NCI-H1436 (cell line): ENCODE results near the gene MDGA2.
"Not testable (repeated sequence)": the region's sequence is repeated elsewhere in the genome, so short reads cannot be mapped to it uniquely, and the experiment has no call there.

ENCODE experiments used
- DNase-seq: peaks from one replicate; lab custom pipeline; 2025; lab: John Stamatoyannopoulos, UW

MDGA2 gene

DNA sequence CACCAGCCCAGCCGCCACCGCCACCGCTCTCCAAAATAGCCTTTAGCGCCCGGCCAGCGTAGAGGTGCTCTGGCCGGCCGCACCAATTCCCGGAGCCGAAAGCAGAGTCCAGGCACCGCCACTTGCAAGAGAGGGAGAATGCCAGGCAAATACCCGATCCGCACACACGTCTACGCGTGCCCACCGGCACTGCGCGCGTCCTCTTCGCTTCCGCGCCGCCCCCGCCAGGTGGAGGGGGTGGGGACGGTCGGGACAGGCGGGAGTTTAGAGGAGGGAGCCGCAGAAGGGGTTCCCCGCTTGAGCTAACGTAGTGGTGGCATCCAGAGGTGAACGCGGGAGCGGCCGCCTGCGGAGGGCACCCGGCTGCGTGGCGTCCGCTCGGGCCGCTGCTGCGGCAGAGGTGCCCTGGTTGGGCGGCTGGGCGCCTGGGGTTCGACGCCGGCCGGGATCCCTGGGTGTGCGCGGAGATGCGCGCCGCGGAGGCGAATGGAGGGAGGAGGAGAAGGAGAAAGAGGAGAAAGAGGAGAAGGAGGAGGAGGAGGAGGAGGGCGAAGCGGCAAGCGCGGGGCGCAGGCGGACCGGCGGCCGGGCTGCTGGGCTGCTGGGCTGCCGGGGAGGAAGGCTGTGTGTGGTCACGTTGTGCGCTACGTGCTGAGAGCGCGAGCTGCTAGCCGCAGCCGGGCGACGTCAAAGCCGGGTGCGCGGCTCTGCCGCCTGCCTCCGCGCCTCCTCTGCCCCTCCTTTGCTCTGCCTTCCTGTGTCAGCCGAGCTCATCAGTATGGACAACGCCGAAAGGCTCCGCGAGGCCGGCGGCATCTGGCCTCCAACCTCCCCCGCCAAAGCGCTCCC lies at the start of gene MDGA2:
TSS of gene MDGA2 (minus strand) at position 140 of the 849 bp plus-strand sequence.
- no peak for DNase-seq

DNA sequence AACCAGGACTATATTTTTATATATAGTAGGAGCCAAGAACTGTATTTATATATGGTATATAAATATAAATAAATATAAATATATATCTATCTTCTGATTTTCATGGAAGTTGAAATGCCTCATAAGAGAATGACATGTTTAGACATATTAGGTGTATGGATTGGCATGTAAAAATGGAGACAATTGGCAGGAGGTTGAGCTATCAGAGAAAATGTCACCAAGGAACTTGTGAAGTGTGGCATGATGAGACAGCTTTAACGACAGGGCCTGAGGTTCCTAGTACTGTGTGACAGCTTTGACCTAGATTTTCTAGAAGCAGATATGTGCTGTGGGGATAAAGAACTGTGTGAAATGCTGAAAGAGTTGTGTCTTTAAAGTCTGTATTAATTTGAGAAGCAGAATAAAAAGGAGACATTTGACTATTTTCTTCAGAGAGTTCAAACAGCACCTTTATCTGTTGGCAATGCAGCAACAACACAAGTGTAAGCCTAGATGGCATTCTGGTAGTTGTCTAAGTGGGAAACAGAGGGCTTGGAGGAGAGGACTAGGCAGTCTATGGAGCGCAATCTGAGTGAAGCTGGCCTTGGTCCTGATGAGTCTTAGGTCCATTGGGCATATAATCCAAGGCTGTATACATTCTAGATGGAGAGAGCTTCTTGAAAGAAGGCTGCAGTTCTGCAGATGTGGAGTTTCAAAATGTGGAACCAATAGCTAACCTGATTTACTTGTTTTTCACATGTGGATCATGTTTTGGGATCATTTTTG lies 47.7 kb upstream of the MDGA2 start:
- no peak for DNase-seq

DNA sequence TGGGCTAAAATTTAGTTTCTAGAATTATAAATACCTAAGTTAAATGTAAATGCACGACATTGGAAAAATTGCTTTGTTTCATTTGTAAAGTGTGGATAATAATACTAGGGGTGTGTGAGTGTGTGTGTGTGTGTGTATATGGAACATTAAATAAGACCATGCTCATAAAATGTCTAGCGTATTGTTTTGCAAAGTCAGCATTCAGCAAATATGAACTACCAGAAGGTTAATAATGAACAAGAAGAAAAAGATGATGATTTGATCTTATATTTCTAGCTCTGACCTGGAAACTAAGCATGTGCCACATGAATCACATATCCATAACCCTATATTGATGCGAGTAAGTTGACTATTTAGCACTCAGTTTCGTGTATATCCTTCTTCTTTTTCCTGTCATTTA lies 44.9 kb upstream of the MDGA2 start:
- no peak for DNase-seq

DNA sequence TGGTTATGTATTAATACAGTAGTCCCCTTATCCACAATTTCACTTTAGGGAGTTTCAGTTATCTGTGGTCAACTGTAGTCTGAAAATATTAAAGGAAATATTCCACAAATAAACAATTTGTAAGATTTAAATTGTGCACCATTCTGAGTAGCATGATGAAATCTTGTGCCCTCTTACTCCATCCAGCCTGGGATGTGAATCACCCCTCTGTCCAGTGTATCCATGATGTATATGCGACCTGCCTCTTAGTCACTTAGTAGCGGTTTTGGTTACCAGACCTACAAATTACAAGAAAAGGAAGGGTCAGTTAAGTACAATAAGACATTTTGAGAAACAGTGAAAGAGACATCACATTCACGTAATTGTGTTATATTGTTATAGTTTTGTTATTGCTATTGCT lies 39.9 kb upstream of the MDGA2 start:
- no peak for DNase-seq

DNA sequence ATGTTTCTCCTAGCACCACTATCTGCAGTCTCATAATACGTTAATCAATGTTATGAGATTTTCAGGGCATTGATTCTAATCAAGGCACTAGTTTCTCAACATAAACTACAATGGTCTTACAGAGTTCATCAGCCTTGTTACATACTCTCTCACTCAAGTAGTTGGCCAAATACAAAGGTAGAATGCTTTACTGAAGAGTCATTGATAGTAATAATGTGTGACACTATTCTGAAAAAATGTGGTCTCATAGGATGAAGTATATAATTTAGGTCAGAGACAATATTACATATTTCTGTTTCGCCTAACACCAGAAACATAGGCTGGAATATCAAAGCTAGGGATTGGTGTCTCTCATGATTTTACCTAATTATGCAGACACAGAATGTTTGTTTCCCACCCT lies 35.2 kb upstream of the MDGA2 start:
- DNase-seq: no peak

DNA sequence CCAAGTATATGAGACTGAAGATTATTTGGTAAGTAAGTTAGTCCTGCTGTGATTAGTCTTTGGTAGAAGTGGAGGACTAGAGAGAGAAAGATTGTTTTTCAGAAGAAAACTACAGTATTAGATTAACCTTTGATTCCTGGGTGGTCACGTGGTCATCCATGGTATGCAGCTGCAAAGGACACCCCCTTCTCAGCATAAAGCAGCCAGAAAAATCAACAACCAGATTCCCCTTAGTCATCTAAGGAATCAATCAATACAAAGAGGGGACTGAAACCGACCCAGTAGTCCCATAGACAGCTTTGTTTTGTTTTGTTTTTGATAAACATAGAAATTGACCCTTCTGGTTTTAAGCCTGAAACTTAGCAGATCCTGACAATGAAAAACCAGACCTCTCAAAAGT lies 30.3 kb upstream of the MDGA2 start:
- DNase-seq: no peak

DNA sequence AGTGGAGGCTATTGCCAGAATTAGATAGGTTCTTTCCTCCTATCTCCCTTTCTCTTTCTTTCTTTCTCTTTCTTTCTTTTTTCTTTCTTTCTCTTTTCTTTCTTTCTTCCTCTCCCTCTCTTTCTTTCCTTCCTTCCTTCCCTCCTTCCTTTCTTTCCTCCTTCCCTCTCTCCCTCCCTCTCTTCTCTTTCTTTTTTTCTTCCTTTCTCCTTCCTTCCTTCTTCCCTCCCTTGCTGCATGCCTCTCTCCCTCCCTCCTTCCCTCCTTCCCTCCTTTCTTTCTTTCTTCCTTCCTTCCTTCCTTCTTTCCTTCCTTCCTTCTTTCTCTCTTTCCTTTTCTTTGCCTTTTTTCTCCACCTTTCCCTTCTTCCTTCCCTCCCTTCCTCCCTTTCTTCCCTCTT lies 16.4 kb upstream of the MDGA2 start:
- no peak for DNase-seq

DNA sequence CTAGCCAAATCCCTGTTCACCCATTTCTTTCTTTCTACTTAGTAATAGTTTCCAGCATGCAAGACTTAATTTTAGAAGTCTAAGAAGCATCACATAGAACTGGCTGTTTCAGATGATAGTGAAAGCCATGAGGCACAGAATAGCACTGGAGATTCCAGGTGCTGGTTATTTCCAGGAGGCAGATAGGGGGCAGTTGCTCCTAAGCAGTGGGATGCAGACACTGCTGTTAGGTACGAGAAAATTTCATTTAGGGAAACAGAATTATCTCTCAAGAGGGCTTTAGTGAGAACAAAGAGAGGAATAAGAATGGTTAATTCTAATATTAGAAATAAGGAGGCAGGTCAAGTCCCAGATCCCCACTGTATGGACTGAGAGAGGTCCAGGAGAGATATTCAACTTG lies 3.6 kb upstream of the MDGA2 start:
- DNase-seq: no peak

DNA sequence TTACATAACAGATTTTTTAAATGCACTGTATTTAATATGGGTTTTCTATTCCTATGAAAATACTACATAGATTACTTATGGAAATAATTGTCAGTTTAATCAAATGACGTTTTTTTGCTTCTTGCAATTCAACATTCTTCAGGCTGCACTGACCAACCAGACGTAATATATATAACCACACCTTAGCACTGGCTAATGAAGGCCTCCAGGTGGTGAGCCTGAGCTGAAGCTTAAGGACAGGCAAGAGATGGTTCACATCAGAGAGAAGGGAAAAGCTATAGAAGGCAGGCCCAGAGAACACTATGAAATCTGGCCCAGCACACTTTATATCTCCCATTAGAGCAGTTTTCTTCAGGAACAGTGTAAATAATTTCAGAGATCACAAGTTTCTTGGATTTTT lies 2.8 kb upstream of the MDGA2 start:
- no peak for DNase-seq

DNA sequence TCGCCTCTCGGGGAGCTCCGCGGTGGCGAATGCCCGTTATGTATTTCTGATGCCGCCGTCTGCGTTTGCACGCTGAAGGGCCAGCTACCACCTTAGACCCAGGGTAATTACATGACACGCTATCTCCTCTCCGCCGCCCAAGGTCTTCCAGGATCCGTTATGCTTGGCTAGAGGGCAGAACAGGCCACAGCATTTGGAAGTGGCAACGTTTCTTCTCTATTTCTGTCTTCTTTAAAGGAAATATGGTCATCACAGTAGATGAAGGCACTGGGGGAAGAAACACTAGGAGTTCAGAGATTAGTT lies 861 bp upstream of the MDGA2 start:
- no peak for DNase-seq

DNA sequence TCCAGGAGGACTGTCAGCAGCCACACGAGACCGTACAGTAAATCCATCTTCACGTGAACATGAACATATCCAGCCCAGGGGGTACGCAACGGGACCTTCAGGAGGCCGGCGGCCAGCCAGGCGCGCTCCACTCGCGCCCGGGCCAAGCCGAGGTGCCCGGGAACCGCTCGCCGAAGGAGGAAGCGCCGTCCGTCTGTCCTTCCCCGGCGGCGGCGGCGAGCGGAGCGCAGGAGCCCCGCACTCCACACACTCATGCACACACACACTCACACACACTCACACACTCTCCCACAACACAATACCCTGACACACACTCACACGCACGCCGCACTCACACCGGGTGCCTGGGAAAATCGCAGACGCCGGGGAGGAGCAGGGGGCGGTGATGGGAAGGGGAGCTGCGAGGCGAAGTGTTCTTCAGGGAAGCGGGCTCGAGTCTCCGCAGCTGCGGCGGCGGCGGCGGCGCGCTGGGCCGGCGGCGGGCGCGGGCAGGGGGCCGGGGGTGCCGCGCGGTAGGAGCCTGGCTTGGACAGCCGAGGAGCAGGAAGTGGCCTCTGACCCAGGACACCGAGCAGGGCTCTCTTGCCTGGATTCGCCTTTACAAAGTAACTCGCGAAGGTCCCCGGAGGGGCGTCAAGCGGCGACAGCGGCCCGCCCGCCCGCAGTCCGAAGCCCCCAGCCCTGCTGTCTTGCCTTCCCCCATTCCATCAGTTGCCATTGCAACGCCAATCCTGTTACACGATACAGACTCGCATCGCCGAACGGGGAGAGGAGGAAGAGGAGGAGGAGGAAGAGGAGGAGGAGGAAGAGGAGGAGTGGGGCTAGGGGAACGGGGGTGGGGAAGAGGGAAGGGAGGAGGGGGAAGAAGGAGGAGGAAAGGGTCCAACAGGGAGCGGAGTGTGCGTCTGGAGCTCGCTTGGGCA lies 601 bp downstream of the MDGA2 start:
- DNase-seq: no peak

DNA sequence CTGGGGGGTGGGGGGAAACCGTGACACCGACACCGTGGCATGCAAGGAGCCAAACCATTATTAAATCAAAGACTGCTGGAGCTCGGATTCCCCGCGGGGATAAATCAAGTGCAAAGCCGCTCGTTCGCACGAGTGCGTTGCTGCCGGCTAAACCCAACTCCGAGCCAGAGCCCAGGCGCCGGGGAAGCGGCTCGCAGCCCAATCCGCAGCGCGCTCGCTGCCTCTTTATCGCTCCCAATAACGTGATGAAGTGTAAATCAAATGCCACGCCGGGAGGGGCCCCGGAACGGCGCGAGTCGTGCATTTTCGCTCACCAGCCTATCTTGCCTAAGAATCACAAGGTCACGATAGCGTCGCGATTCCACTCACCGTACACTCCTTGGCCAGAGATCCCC lies 1.3 kb downstream of the MDGA2 start:
- no peak for DNase-seq

DNA sequence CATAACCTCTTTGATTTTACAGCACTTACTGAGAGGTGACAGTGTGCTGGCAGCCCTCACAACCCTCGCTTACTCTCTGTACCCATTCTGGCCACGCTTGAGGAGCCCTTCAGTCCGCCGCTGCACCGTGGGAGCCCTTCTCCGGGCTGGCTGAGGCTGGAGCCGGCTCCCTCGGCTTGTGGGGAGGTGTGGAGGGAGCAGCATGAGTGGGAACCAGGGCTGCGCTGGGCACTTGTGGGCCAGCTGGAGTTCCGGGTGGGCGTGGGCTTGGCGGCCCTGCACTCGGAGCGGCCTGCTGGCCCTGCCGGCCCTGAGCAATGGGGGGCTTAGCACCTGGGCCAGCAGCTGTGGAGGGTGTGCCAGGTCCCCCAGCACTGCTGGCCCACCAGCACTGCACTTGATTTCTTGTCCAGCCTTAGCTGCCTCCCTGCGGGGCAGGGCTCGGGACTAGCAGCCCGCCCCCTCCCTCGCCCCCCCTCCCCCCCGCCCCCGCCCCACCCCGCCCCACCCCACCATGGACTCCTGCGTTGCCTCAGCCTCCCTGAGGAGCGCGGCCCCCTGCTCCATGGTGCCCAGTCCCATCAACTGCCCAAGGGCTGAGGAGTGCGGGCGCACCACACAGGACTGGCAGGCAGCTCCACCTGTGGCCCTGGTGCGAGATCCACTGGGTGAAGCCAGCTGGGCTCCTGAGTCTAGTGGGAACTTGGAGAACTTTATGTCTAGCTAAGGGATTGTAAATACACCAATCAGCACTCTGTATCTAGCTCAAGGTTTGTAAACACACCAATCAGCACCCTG lies 9.9 kb downstream of the MDGA2 start:
- no peak for DNase-seq

DNA sequence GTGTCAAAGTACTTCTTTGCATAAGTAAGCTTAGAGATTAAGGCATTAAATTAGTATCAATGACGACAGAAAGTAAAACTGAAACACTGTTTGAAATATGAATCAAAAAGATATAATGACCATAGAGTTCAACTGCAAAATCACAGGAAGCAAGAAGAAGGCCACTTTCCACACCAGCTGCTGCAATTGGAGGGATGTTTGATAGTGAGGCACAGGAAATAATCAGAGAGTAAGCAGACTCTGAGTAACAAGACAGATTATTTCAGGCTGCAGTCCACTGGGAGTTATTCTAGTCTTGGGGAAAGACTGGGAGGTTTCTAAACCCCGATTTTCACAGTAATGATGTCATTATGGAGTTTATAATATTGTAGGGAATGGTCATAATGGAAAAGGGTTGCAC lies 12.9 kb downstream of the MDGA2 start:
- no peak for DNase-seq

DNA sequence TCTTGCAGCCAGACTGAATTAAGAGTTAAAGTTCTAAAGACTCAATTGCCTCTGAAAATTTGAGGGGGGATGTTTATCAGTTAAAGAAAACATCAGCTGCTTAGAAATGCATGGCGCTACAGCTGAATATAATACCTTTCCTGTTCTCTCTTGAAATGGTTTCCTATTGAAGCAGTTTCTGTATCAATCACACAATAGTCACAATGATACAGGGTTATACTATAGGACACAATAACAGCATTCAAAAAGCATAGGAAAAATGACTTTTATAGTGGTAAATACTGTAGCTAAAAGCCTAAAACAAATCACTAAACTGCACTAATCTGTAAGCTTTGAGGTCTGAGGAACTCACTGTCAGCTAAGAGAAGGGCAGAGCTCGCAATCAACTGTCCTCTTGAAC lies 15.2 kb downstream of the MDGA2 start:
- DNase-seq: no peak

DNA sequence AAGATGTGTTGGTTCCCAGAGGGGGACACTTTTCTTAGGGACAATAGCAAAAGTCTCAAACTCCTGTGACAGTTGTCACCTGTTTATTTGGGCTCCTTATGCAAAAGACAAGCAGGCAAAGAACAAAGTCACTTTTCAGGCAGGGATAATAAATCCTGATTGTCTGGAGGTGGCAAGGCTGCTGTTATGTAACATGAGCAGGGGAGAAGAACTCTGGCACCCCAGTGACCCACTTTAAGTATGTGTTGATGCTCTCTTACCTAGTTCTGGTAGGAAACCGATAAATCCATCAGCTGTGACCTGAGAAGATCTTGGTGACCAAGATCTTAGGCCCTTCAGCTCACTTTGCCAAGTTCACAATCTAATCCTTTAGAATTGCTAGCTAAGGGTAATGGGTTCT lies 17.4 kb downstream of the MDGA2 start:
- no peak for DNase-seq

DNA sequence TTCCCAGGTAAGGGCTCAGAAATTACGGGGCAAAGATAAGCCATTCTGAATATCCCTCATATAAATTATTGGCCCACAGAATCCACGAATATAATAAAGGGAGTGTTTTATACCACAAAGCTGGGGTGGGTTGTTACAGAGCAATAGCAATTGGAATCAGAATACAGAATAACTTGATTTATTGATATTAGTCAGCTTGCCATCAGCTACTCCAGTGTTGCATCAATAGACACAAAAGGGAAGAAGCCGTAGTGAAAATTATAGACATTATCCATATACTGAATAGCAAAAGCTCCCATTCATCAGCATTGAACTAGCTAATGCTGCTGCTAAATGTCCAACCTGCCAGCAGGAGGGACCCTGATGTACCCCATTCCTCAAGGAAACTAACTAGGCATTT lies 18.3 kb downstream of the MDGA2 start:
- DNase-seq: no peak

DNA sequence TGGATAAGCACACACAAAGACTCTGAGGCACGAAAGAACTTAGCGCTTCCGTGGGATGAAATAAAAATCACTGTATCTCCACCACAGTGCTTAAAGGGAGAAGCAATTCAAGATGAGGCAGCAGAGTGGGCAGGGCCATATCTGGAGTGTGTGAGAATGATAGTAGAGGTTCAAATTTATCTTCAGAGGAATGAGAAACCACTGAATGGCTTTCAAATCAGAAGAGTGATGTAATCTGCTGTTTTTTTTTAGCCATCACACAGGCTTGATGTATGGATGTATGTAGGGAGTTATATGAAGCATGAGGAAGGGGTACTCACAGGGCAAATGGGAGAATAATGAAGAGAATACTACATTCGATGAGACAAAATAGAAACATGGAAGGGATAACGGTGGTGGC lies 24.1 kb downstream of the MDGA2 start:
- DNase-seq: no peak

DNA sequence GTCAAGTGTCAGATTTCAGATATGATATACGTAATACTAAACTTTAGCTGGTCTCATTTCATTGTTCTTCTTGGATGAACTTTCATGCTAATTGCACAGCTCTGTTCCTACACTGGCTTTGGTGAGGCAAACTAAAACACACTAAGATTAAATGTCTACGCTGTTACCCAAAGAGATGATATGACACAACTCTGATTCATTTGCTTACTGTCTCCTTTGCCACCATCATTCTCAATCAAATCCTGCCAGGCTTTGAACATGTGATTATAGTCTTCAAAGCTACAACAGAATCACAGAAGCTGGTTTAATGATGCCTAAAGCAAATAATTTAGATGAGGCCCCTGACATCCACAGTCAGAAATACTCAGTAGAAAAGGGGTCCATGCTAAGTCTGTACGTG lies 37.7 kb downstream of the MDGA2 start:
- no peak for DNase-seq

DNA sequence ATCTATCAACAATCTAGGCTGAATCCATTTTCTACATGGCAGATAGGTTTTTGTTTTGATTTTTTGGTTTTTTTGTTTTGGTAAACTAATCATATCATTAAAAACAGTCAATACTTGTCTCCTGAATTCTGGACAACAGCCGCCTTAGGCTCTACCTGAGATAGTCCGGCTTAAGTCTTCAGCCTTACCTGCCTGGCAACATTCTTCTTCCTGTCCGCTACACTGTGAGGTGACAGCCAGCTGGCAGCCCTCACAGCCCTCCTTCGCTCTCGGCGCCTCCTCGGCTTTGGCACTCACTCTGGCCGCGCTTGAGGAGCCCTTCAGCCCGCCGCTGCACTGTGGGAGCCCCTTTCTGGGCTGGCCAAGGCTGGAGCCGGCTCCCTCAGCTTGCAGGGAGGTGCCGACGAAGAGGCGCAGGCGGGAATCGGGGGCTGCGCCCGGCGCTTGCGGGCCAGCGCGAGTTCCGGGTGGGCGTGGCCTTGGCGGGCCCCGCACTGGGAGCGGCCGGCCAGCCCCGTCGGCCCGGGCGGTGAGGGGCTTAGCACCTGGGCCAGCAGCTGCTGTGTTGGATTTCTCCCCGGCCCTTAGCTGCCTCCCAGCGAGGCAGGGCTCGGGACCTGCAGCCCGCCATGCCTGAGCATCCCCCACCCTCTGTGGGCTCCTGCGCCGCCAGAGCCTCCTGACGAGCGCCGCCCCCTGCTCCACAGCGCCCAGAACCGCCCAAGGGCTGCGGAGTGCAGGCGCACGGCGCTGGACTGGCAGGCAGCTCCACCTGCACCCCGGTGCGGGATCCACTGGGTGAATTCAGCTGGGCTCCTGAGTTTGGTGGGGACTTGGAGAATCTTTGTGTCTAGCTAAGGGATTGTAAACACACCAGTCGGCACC lies 49.0 kb downstream of the MDGA2 start:
- peak; percentile 20 for DNase-seq

DNA sequence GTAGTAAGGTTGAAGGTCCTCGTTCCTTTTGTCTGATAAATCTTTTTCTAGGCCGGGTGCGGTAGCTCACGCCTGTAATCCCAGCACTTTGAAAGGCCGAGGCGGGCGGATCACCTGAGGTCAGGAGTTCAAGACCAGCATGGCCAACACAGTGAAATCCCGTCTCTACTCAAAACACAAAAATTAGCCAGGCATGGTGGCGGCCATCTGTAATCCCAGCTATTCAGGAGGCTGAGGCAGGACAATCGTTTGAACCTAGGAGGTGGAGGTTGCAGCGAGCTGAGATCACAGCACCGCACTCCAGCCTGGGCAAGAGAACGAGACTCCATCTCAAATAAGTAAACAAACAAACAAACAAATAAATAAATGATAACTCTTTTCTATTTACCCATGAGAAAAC lies 51.3 kb downstream of the MDGA2 start:
- not testable (repeated sequence) for DNase-seq
